Thyroid gland (tissue), 4 donors: ENCODE data around the gene PSMD1. TPM values are rescaled to one million over a fixed set of nuclear protein-coding genes. Genes with fewer than 3 reads are reported as not detected.
A peak's percentile ranks its signal among the peaks of the same experiment; 100 is the strongest.

Experiments used
- DNase-seq, 2 donors: peaks; one replicate each; pipeline ENCODE4 v3.0.0-alpha.2; 2019
- H3K27ac ChIP-seq, 3 donors: fragments of 200-600 bp; sonication (generic); 1 replicate in 2 of 3; 2 replicates in 1 of 3; pipeline ENCODE4 v1.5.1; 2016 to 2019; ENCODE audit warnings: mild to moderate bottlenecking in 1 of 3, moderate library complexity in 1 of 3
- H3K27me3 ChIP-seq: fragments of 200-600 bp; sonication (generic); one replicate; pipeline ENCODE4 v1.5.1; 2019
- H3K36me3 ChIP-seq, 2 donors: fragments of 200-600 bp; sonication (generic); one replicate each; pipeline ENCODE4 v1.5.1; 2016 to 2019
- H3K4me1 ChIP-seq, 2 donors: fragments of 200-600 bp; sonication (generic); one replicate each; pipeline ENCODE4 v1.5.1; 2017 to 2019
- H3K4me3 ChIP-seq, 3 donors: fragments of 200-600 bp; sonication (generic); replicated peaks in 1 of 3; 1 replicate in 2 of 3; 2 replicates in 1 of 3; pipeline ENCODE4 v1.5.1; 2016; ENCODE audit warnings: mild to moderate bottlenecking in 1 of 3
- H3K9me3 ChIP-seq: fragments of 200-600 bp; sonication (generic); one replicate; pipeline ENCODE4 v1.5.1; 2017
- CTCF ChIP-seq, 6 experiments: fragments of 200-600 bp in 3 of 6; fragments of 450-650 bp in 3 of 6; sonication (generic) in 3 of 6; IDR thresholded peaks; one replicate each; pipeline ENCODE4 v1.5.1; 2016 to 2019; ENCODE audit warnings: antibody characterized with exemption in 6 of 6, mild to moderate bottlenecking in 2 of 6, inconsistent platforms in 1 of 6, moderate library complexity in 1 of 6
- POLR2A ChIP-seq, 2 donors: fragments of 450-650 bp; IDR thresholded peaks; one replicate each; pipeline ENCODE4 v1.6.1; 2017; ENCODE audit warnings: antibody characterized with exemption in 2 of 2, mild to moderate bottlenecking in 2 of 2, moderate library complexity in 1 of 2
- WGBS, 2 donors: methylation state at CpG; one replicate each; pipeline ENCODE4 v1.1.5; 2017; 5-methylcytosine and 5-hydroxymethylcytosine counted together
- intact Hi-C: fragments of 100-400 bp; cut with DNase I; formaldehyde crosslinking; loops from one replicate; pipeline ENCODE4 v1.15.1; 2023
- total RNA-seq, 4 donors: library from RNA; depleted of rRNA; stranded (reverse); fragments of >200 nt; gene quantifications; one replicate each; pipeline ENCODE4 v1.2.3, GENCODE V29; 2016

Gene PSMD1
- total RNA-seq, 4 donors from 2014 or later, result 60.2 to 98.7 (median 78.4) TPM

DNA sequence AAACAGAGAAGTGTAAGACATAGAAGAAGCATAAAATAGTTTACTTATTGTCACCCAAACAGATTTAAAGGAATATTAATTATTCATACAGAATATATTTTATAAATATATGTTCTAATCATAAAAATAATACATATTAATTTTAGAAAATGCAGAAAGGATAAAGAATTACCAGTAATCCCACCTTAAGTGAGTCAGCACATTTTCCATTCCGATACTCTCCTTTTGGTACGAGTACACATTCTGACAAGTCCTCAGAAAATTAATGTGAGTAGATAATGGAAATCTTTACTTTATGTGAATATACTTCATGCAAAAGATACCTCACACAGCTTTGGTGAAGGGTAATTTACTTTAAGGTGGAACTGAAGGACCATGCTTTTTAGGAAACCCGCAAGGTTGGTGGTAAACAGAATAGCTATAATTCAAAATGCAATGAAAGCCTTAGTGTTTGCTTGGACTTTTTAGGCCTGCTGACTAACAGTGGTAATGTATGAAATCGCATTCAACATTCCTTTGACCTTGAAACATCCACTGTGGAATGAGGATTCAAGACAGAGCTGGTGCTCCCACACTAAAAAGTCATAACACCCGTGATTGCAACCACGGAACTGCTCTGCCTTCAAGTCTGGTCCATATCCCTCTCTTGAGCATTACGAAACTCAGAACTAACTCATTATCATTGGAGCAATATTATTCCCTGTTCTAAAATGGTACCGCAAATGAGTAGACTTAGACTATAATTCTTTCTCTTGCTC is 96.3 kb downstream of the PSMD1 start:
- H3K27ac ChIP-seq, result no peak overlapping the region
- H3K36me3 ChIP-seq, result peaks cover 7 to 11% of the 10 kb centered on the region in 2 donors
- no peaks in the 10 kb centered on the region for H3K27me3 ChIP-seq

DNA sequence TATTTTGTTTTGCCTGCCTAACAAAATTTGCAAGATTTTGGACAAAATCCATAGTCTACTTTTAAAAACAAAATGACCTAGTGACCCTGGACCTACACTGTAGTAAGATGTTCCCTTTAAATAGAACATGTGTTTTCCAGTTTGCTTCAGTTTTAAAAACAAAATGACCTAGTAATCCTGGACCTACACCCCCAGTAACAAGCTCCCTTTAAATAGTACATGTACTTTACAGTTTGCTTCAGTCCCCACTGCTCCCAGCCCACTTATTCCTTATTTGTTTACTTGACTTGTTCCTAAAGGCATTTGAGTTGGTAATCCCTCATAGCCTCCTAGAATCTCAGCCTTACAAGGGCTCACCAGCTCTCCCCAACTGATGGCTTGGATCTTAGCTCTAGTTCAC is 102.6 kb downstream of the PSMD1 start:
- Histone ChIP-seq H3K36me3 (no peaks in the 10 kb centered on the region), H3K4me1 (no peaks in the 10 kb centered on the region), H3K9me3 (no peaks in the 10 kb centered on the region), H3K4me3 (no peak overlapping the region), H3K27me3 (no peaks in the 10 kb centered on the region), H3K27ac (no peak overlapping the region)
- no peak for DNase-seq
- no peak for TF ChIP-seq CTCF (IDR thresholded peaks at IDR 0.05)
- no peak for TF ChIP-seq POLR2A (IDR thresholded peaks at IDR 0.05)
- intact Hi-C loops, result no loop called here

More for the DNA sequence above, 96.3 kb downstream of the PSMD1 start:
- DNase-seq, result no peak
- Histone ChIP-seq H3K9me3 (no peaks in the 10 kb centered on the region), H3K4me1 (peaks cover under 1 to 2% of the 10 kb centered on the region in 2 donors), H3K4me3 (no peak overlapping the region)
- TF ChIP-seq POLR2A (IDR thresholded peaks at IDR 0.05) (no peak), CTCF (IDR thresholded peaks at IDR 0.05) (no peak)
- intact Hi-C loops, result no loop called here
- WGBS, 2 donors, result 87 to 94% methylated on average over 8 of the region's 8 CpGs

- Histone ChIP-seq H3K4me3 (no peak overlapping the region), H3K36me3 (peaks cover 0 to under 1% of the 10 kb centered on the region in 2 donors), H3K4me1 (no peaks in the 10 kb centered on the region), H3K9me3 (no peaks in the 10 kb centered on the region), H3K27ac (no peak overlapping the region), H3K27me3 (no peaks in the 10 kb centered on the region)
- intact Hi-C loops, result no loop called here
- 95 to 98% methylated on average over 5 of the region's 5 CpGs for WGBS, 2 donors
- no peak for TF ChIP-seq POLR2A (IDR thresholded peaks at IDR 0.05)
- TF ChIP-seq CTCF (IDR thresholded peaks at IDR 0.05), result no peak
- no peak for DNase-seq
These were observed 104.0 kb downstream of the PSMD1 start for GRCh38 chr2:231160701-231161100.

DNA sequence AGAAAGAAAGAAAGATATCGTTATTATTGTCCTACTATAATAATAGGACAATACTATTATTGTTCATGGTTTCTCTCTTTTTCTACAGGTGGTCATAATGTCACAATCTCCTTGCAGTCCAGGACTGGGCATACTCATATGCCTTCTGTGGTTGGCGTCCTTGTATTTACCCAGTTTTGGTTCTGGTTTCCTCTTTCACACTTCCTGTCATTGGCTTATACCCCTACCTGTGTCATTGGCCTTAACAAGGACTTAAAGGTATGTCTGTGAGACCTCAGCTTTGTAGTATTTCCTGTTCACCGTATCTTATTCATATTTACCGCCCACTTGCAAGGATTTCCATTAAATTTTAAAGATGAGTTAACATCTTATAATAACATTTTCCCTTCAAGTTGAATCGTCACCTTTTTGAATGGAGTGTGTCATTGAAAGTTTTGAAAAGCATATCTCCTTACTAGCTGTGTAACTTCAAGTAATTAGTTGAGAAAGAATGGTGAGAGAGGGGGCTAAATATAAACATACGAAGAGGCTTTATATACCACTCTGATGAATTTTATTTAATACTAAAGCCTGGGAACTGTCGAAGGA is 104.7 kb downstream of the PSMD1 start:
- H3K36me3 ChIP-seq, result peaks cover 6 to 7% of the 10 kb centered on the region in 2 donors
- DNase-seq, result no peak
- 85 to 90% methylated on average over 7 of the region's 7 CpGs for WGBS, 2 donors
- no peaks in the 10 kb centered on the region for H3K27me3 ChIP-seq
- peak overlapping the region in 2 of 3 donors; percentile 0 to 30 for H3K27ac ChIP-seq
- H3K4me1 ChIP-seq, result no peaks in the 10 kb centered on the region
- no peak overlapping the region for H3K4me3 ChIP-seq
- TF ChIP-seq POLR2A (IDR thresholded peaks at IDR 0.05) (no peak), CTCF (IDR thresholded peaks at IDR 0.05) (no peak)
- intact Hi-C loops, result no loop called here
- H3K9me3 ChIP-seq, result no peaks in the 10 kb centered on the region

DNA sequence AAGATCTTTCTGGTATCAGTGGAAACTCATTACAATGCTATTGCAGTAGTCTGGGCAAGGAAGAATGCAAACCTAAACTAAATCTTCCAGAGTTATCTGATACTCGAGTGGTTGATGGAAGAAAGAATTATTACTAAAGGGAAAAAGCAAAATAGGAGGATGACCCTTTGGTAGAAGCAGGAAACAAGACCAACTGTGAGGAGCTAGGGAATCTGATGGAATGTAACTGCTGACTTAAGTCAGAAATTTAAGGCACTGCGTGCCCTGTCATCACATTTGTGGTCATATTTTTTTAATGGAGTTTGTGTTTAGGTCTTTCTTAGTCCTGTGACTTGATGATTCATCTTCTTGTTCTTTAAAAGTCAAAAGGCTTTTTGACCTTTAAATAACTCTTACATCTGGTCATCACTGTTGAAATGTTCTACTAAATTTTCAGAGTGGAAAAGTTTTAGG is 105.2 kb downstream of the PSMD1 start:
- intact Hi-C loops, result no loop called here
- Histone ChIP-seq H3K4me1 (no peaks in the 10 kb centered on the region), H3K4me3 (no peak overlapping the region), H3K27me3 (no peaks in the 10 kb centered on the region), H3K36me3 (peaks cover 11 to 12% of the 10 kb centered on the region in 2 donors), H3K9me3 (no peaks in the 10 kb centered on the region), H3K27ac (peak overlapping the region; percentile 0 to 53 (median 30))
- DNase-seq, result no peak
- WGBS, 2 donors, result 72 to 75% methylated on average over 2 of the region's 2 CpGs
- no peak for TF ChIP-seq CTCF (IDR thresholded peaks at IDR 0.05)
- TF ChIP-seq POLR2A (IDR thresholded peaks at IDR 0.05), result no peak
